ENCODE results near the gene GRM5.

DNA sequence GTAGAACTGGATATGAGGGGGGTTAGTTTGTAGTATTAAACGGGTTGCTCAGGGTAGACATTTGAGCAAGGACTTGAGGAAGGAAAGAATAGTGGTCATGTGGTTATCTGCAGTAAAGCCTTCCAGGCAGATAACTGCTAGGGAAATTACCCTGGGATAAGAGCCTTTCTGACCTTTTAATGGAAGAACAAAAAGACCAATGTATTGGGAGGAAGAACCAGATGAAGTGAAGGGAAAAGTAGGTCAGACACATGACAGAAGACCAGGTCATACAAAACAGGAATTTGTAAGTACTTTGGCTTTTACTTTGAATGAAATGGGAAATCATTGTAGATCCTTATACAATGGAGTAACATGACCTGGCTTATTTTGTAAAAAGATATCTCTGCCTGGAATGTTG lies 486.3 kb downstream of the GRM5 start:
- TF ChIP-seq, protein P1, sequence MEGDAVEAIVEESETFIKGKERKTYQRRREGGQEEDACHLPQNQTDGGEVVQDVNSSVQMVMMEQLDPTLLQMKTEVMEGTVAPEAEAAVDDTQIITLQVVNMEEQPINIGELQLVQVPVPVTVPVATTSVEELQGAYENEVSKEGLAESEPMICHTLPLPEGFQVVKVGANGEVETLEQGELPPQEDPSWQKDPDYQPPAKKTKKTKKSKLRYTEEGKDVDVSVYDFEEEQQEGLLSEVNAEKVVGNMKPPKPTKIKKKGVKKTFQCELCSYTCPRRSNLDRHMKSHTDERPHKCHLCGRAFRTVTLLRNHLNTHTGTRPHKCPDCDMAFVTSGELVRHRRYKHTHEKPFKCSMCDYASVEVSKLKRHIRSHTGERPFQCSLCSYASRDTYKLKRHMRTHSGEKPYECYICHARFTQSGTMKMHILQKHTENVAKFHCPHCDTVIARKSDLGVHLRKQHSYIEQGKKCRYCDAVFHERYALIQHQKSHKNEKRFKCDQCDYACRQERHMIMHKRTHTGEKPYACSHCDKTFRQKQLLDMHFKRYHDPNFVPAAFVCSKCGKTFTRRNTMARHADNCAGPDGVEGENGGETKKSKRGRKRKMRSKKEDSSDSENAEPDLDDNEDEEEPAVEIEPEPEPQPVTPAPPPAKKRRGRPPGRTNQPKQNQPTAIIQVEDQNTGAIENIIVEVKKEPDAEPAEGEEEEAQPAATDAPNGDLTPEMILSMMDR (conservative IDR thresholded peaks at IDR 0.05; ENCODE audit: low read depth, low read length), result no peak
- no peak for TF ChIP-seq EZH2 (IDR thresholded peaks at IDR 0.05; ENCODE audit: low read length, unreplicated experiment)

Data from PC-3 (cell line).